NCI-H510A (cell line): ENCODE data around the gene HGS.
A peak's percentile ranks its signal among the peaks of the same experiment; 100 is the strongest.
"Not testable (repeated sequence)": the region's sequence is repeated elsewhere in the genome, so short reads cannot be mapped to it uniquely, and the experiment has no call there.

Source experiments
- DNase-seq: peaks from one replicate; lab custom pipeline; 2025; lab: John Stamatoyannopoulos, UW

The HGS gene

DNA sequence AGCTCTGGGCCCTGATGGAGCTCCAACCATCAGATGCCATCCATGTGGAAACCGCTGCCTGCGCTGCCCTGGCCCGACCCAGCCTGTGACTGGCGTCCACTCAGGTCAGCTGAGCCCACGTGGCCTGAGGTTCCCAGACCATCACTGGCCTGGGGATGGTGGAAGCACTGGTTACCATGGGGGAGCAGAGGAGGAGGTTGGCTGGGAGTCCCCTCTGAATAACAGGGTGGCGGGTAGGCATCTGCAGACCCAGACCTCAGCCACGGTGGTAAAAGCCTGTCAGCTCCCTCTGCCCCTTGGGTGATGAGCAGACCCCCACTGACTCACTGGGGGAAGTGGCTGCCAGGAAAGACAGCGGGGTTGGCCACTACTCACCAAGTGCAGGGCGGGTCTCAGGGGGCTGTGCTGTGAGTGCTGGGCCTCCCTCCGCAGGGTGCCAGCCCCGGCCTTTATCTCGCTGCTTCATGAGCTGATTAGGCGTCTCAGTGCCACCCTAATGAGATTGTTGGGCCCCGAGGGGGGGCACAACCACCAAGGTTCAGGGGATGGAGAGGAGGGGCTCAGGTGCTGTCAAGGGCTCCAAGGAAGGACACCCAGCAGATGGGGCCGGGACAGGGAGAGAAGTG, 27.6 kb upstream of the HGS start, which contains the start of gene PDE6G:
Gene PDE6G (minus strand): TSS at position 425 of the 626 bp plus-strand sequence. CDS start 3,237 bp downstream, outside the sequence.
- no peak for DNase-seq

DNA sequence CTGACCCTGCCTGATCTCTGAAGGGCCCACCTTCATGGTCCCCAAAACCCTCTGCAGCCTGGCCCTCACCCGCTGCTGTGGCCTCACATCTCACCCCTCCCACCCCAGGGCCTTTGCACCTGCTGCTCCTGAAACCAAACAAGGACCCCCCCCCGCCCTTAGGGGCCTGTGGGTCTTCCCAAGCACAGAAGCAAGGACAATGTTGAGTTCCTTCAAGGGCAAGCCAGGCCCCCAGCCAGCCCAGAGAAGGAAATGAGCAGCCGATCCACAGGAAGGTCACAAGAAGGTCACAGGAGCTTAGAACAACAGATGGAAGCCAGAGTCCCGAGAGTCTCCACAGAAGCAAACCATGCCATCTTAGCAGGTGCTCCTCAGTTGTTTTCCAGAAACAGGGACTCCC, 27.0 kb upstream of the HGS start:
- no peak for DNase-seq

DNA sequence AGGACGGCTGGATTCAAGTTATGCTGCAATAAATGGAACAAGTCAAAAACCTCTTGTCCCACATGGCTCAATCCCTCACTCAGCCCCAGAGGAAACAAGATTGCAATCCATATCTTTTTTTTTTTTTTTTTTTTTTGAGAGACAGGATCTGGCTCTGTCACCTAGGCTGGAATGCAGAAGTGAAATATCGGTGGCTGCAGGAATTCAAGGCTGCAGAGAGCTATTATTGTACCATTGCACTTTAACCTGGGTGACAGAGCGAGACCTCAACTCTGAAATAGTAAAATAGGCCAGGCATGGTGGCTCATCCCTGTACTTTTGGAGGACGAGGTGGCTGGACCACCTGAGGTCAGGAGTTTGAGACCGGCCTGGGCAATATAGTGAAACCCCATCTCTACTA, 24.8 kb upstream of the HGS start:
- no peak for DNase-seq

DNA sequence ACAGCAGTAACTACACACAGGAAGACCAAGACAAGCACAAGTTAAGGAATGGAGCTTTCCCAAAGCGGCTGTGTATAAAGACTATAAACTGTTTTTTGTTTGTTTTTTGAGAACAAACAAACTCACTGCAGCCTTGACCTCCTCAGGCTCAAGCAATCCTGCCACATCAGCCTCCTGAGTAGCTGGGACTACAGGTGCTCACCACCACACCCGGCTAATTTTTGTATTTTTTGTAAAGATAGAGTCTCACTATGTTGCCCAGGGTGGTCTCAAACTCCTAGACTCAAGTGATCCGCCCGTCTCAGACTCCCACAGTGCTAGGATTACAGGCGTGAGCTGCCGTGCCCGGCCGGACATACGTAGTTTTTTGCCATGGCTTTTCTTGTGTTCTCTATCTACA, 23.4 kb upstream of the HGS start:
- DNase-seq: no peak

DNA sequence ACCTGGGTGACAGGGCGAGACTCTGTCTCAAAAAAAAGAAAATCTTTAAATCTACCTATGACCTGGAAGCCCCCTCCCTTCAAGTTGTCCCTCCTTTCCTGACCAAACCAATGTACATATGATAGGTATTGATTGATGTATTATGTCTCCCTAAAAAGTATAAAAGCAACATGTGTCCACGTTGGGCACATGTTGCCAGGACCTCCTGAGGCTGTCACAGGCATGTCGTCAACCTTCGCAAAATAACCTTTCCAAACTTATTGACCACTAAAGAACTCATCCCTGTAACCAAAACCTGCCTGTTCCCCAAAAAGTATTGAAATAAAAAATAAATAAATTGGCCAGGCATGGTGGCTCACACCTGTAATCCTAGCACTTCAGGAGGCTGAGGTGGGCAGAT, 21.8 kb upstream of the HGS start:
- DNase-seq: no peak

DNA sequence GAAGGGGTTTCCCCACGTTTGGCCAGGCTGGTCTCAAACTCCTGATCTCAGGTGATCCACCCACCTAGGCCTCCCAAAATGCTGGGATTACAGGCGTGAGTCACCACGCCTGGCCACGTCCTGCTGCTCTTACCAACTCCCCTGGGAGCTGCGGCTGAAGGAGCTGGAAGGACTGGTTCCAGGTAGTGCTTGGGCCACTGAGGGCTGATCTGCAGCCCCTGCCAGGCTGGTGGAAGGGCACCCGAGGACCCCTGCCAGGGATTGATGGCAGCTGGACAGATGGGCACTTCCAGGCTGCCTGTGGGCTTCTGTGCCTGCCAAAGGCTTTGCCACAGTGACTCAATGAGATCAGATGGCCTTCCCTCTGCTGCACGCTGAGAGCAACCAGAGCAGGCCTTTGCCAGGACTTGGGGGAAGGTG, 19.8 kb upstream of the HGS start:
- no peak for DNase-seq

DNA sequence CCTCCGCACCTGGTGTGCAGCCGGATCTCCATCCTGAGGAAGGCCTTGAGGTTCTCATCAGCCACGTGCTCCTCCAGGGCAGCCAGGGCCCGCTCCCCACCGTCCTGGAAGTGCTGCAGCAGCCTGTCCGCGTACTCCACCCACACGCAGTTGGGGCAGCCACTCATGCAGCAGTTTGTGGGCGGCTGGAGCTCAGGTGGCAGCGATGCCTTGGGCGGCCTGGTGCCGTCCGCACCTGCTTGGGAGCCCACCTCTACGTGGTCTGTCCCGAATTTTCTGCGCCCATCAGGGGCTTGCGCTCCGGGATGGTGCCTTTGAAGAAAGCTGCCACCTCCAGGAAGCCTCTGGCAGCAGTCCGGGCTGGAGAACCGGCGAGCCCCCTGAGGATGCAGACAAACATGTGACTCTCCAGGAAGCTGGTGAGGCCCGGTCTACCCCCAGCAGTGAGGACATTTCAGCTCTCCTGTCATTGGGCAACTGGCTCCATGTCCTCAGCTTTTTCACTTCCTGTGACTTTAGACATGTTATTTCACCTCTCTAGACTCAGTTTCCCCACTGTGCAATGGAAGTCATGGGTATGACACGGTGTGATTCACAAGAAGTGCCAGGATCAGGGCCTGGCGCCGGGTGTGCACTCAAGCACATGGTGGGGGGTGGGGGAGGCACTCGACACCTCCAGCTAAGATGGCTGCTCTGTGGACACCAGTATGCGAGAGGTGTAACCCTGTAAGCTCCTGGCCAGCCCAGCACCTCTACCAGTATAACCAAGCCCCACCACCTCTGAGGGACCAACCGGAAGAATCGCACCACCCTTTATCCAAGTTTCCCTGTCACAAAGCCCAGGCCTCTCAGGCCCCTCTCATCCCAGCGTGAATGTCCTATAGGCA, 18.4 kb upstream of the HGS start:
- no peak for DNase-seq

DNA sequence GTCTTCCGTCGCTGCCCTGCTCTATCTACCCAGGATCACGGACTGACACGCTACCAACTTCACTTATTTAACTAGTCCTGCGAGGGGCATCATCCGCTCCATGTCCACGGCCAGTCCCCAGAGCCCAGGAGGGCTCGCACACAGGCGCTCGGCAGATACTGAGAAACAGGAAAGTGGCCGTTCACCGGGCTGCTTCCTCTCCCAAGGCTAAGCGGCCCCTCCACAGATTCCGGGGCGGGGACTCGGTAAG, 17.8 kb upstream of the HGS start:
- DNase-seq: no peak

DNA sequence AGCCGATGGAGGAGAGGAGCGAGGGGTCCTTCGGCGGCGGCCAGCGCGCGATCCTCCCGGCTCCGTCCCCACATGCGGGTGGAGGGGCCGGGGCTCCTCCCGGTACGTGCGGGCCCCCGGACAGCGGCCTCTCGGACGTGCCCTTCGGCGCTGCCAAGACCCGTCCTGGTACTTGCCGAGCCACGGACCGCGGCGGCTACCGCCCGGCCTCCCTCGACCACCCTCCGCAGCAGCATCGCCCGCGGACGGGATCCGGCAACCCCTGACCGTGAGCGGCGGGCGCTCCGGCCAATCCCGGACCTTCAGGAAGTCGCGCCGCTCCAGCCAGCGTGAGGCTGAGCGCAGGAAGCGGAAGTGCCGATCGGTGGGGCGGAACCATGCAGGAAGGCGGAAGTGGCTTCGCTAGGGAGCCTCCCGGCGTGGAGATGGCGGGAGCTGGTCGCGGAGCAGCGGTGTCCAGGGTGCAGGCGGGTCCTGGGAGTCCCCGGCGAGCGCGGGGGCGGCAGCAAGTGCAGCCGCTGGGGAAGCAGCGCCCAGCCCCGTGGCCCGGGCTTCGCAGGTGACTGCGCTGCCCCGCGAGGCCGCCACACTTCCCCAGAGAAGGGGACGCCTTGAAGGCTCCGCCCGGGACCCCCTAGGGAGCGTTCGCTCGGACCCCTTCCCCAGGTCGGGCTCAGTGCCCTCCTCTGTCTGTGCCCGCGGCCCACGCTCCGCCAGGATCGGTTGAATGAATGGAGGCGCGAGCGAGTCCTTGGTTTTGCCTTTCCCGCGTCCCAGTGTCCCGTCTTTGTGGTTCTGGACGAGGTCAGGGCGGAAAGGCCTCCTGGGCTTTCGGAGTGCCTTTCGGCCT, 17.2 kb upstream of the HGS start, which contains the start of the genes CCDC137 and OXLD1:
Gene CCDC137 (plus strand): TSS at position 396 of the 850 bp plus-strand sequence. CDS start 30 bp downstream, at position 426.
Gene OXLD1 (minus strand): TSS at position 264 of the 850 bp plus-strand sequence. CDS start 28 bp downstream, at position 236.
- DNase-seq: peak; percentile 96

DNA sequence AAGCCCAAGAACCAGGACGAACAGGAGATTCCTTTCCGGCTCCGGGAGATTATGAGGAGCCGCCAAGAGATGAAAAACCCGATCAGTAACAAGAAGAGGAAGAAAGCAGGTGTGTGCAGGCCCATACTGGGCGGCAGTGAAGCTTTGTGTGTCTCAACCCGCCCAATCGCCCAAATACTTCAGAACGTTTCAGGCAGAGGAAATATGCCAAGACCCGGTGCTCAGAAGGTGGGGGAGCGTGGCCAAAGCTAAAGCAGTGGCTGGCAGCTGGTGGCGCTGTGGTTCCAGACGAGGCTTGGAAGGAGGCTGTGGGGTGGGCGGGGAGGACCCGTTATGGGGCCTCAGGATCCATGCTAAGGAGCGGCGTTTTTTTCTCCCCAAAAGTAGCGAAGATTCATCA, 16.1 kb upstream of the HGS start:
- no peak for DNase-seq

DNA sequence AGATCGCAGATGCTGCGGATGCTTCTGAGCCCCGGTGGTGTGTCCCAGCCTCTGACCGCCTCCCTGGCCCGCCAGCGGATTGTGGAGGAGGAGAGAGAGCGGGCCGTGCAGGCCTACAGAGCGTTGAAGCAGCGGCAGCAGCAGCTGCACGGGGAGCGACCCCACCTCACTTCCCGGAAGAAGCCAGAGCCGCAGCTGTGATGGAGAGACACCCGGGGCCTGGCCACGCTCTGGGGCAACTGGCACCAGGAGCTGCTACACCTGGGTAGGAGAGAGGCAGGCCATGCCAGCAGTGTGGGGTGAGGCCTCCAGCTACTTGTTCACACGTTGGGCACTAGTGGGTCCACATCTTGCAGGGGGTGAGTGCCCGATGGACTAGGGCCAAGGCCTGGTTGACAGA, 11.3 kb upstream of the HGS start:
- DNase-seq: no peak

DNA sequence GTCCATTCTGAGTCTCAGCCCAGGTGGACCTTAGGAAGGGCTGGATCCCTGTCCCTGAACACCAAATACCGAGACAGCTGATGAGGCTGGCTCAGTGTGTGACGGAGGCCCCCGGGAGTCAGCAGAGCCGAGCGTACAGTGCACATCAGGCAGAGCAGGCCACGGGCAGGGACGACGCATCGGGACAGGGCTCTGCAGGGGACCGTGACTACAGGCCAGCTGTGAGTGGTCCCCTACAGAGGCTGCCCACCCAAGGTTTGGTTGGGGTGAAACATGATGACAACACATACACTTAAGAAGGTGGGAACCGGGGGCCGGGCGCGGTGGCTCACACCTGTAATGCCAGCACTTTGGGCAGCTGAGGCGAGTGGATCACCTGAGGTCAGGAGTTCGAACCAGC, 10.9 kb upstream of the HGS start:
- no peak for DNase-seq

DNA sequence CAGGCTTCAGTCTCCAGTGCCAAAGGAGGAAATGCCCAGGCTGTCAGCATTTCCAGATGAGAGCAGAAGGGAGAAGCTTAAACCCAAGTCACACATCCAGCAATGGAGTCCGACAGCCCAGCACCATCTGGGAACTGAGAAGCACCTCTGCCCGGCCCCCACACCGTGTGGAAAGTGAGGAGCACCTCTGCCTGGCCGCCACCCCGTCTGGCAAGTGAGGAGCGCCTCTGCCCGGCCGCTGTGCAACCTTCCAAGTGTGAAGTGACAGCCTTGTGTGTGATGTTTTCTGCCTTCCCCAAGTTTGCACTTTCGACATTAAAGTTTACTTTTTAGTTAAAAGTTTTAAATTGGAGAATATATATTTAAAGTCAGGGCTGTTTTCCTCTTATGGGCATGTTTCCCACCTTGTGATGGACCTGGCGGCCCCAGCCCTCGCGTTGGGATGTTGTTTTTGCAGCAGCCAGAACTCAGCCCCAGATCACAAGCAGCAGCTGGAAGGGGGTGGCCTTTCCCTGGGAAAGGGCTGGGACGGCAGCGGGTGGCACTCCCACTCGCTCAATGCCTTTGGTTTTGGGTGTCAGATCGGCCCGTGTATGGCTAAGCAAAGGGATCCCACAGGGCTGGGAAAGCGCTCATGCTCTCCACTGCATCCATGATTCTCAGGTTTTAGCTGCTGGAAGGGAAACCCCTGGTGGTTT, 10.1 kb upstream of the HGS start:
- DNase-seq: no peak

DNA sequence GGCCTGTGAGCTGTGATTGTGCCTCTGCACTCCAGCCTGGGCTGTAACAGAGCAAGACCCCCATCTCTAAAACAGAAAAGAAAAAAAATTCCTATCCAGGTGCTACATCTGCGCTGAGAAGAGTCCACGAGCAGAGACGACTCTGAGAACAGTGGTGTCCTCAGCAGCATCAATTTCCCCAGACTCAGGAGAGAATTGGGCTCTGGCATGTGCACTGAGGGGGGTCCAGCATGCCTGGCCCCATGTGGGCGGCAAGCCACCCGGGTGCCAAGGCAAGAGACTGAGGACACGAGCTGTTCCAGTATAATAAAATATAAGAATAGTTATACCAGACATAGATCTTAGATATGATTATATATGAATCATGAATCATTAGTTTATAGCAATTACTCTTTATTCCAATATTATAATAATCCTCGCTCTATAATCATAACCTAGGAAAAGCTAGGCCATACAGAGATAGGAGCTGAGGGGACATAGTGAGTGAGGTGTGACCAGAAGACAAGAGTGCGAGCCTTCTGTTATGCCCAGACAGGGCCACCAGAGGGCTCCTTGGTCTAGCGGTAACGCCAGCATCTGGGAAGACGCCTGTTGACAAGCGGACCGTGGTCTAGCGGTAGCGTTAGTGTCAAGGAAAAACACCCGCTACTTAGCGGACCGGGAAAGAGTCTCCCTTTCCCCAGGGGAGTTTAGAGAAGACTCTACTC, 8.1 kb upstream of the HGS start:
- DNase-seq: not testable (repeated sequence)

DNA sequence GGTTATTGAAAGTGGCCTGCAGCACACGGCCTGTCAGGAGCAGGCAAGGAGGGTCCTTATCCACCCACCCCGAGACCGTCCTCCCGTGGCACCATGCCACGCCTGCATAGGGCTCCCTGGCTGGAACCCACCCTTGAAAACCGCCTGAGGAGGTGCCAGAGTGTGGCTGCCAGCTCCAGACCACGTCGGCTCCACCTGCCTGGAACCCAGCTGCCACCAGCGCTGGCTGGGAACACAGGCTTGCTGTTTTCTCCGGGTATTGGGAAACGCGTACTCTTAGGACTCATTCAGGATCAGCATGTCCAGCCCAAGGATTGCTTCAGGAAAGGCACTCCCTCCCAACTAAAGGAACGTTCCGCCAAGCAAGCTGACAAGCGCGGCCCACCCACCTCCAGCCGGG, 6.9 kb upstream of the HGS start:
- no peak for DNase-seq

DNA sequence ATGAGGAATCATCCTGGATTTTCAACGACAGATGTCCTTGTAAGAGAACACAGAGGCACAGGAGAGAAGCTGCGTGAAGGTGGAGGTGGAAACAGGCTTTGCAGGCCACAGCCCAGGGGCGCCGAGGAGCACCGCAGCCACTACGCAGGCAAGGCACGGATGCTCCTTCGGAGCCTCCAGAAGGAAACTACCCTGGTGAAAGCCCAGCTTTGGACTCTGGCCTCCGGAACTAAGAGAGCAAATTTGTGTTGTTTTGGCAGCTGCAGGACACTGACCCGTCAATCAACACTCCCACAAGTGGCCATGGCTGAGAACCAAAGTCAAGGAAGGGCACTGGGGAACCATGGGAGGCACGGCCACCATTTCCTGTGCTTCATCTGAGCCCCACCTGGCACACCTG, 3.7 kb upstream of the HGS start:
- no peak for DNase-seq

DNA sequence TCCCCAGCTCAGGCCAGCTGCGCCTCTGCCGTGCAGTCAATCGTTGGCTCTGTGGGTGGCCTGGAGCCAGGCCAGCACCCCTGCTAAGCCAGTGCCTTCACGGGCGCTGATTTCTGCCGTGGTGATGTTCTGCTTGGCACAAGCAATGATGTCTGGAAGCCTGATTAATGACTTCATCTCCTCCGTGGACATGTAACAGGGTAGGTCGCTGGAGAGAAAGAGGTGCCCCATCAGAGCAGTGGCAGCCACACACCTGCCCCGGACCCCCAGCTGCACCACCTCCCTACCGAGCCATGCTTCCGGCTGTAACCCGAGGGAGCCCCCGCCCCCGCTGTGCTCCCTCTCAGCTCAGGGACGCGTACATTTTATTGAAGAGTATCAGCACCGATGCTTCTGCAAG, 2.1 kb upstream of the HGS start:
- no peak for DNase-seq

DNA sequence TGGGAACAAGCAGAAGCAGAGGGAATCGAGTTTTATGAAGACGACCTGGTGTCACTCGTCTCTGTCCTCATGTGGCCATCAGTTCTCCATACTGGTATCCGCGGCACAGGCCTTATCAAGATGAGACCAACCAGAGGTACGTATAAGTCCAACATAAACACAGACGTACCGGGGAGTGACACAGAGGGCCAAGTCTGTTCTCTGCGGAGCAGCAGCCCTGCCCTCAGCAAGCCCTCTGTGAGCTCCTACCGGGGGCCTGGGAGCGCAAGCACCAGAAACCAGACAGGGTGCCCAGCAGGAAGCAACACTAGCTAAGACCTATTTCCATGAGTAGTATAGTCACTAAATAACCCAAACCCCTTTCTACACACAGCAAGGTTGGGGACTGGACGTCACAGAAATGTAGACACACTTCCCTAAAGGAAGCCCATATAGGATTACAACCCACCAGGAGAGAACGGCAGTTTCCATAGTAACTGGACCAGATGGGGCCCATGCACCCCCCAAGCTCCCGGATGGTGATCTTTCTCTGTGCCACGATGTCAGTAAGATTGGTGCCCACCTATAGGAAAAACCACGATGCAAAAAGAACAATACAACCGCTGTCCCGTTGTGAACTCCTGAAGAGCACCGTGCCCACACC, 1.1 kb upstream of the HGS start:
- no peak for DNase-seq

DNA sequence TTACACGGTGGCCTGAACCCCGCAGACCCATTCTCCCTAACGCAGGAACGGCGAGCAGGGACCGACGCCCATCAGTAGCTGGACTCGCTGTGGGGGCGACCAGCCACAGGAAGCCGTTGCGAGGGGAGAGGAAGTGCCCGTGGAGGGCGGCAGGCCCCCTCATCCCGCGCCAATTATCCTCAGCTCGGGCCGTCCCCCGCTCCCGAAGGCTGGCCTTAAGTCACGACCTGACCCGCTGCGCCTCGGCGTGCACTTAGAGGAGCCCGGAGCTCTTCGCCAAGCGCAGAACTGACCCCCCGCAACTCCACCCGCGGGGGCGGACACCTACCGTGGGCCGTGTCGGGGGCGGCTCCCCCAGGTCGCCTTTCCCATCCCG, 615 bp upstream of the HGS start:
- no peak for DNase-seq

DNA sequence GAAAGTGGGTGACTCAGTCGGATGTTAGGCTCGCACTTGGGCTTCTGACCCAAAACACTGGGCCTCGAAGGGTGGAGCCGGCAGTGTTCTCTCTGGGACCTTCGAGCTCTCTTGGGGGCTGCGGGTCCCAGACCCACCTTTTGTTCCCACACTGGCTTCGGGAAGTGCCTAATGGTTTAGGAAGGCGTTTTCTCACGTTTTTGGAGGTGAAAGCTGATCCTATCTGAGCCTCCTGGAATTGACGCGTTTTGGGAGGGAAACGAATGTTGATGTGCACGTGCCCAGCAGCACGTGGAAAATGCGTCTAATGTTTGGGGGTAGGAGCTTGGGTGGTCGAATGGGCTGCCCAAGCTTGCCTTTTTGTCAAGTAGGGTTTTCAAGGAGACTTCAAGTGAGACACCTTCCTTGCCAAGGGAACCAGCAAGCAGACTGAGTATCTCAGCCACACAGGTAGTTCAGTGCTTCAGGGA, 666 bp downstream of the HGS start:
- no peak for DNase-seq

DNA sequence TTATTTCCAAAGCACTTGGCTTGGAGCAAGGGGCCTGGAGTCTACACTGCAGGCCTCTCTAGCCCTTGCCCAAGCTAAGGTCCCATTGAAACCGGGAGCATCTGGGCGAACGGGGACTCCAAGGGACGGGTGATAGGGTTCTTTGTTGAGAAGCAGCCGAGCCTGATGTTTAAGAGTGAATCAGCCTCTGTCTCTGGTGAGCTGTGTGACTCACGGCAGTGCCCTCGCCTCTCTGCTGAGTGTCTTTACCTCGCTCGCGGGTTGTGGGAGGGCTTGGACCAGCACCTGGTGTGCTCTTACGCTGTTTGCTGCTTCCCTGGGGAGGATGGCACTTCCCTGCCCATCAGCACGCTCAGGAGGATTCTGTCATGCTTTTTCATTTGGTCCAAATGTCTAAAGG, 1.3 kb downstream of the HGS start:
- no peak for DNase-seq
